Activated naive CD8-positive, alpha-beta T cell treated with anti-CD3 and anti-CD28 coated beads for 36 hours (primary cell): ENCODE data around the gene RAB26. TPM values are rescaled to one million over a fixed set of nuclear protein-coding genes. Genes with fewer than 3 reads are reported as not detected.

Experiments
- DNase-seq: peaks from one replicate; pipeline ENCODE4 v3.0.0; 2021
- H3K27ac Mint-ChIP-seq: one replicate; pipeline ENCODE4 v1.8.0; 2022; ENCODE audit warnings: mild to moderate bottlenecking, moderate library complexity, mixed read lengths
- H3K27me3 Mint-ChIP-seq: one replicate; pipeline ENCODE4 v1.8.0; 2022; ENCODE audit warnings: mild to moderate bottlenecking, mixed read lengths
- H3K36me3 Mint-ChIP-seq: one replicate; pipeline ENCODE4 v1.8.0; 2021; ENCODE audit warnings: mild to moderate bottlenecking, mixed read lengths
- H3K4me1 Mint-ChIP-seq: one replicate; pipeline ENCODE4 v1.8.0; 2021; ENCODE audit warnings: mixed read lengths
- H3K4me3 Mint-ChIP-seq: one replicate; pipeline ENCODE4 v1.8.0; 2022; ENCODE audit warnings: mild to moderate bottlenecking, moderate library complexity, mixed read lengths
- H3K9me3 Mint-ChIP-seq: one replicate; pipeline ENCODE4 v1.8.0; 2022; ENCODE audit warnings: mixed read lengths
- total RNA-seq, 2 experiments: library from RNA; stranded (reverse); gene quantifications; one replicate each; pipeline ENCODE4 v1.2.3, GENCODE V29; 2021

The RAB26 gene
- total RNA-seq, 2 experiments from 2014 or later = 0.26 to 0.35 TPM

DNA sequence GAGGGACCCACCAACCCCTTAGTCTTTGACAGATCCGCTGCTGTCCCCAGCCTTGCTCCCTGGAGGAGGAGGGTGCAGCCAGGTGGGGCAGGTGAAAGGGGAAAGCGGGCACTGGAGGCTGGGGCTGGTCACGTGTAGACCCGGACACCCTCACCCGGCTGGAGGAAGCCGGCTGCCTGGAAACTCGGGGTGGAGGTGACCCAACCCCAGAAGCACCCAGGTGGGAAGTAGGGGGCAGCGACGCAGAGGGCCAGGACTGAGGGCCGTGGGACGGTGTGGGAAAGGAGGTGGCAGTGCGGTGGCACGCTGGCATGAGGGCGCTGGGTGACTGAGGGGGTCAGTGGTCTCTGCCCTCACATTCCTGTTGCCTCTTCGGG is 9.8 kb downstream of the RAB26 start:
- peaks cover 9% of the 10 kb centered on the region for H3K27me3 Mint-ChIP-seq
- peaks cover 24% of the 10 kb centered on the region for H3K36me3 Mint-ChIP-seq
- H3K27ac Mint-ChIP-seq = no peak overlapping the region
- no peak for DNase-seq
- peak overlapping the region; percentile 29 for H3K4me3 Mint-ChIP-seq
- H3K9me3 Mint-ChIP-seq = no peaks in the 10 kb centered on the region
- peaks cover 22% of the 10 kb centered on the region for H3K4me1 Mint-ChIP-seq

GRCh38 chr16:2159175-2159838 is 10.9 kb downstream of the RAB26 start:
- H3K9me3 Mint-ChIP-seq = no peaks in the 10 kb centered on the region
- DNase-seq = no peak
- H3K27me3 Mint-ChIP-seq = peaks cover 7% of the 10 kb centered on the region
- H3K27ac Mint-ChIP-seq = no peak overlapping the region
- H3K4me3 Mint-ChIP-seq = no peak overlapping the region
- peaks cover 17% of the 10 kb centered on the region for H3K4me1 Mint-ChIP-seq
- peaks cover 14% of the 10 kb centered on the region for H3K36me3 Mint-ChIP-seq

DNA sequence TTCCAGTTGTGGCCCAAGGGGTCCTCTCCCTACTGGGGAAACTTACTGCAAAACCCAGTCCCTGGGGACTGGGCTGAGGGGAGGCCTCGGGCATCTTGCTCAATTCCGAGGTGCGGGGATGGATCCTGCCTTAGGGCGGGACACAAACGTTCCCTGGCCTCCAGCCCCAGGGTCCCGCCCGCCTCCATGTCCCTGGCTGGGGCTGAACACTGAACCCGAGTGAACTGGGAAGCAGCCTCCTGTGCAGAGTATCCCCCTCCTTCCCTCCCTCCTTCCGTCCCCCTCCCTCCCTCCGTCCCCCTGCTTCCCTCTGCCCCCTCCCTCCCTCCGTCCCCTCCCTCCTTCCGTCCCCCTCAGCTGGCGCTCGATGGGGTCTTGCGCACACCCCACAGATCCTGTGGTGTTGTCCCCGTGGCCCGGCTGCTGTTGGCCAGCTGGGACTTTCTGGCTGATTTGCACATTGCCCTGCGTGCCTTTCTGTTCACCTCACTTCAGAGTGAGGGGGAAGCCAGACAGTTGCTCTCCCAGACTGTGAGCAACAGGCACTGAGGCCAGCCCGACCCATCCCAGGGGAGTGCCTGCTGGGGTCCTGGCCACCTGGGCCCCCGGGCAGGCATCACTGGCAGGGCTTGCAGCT is 12.6 kb downstream of the RAB26 start:
- no peaks in the 10 kb centered on the region for H3K9me3 Mint-ChIP-seq

GRCh38 chr16:2161911-2162310 is 13.5 kb downstream of the RAB26 start:
- Mint-ChIP-seq H3K27ac (no peak overlapping the region), H3K9me3 (no peaks in the 10 kb centered on the region), H3K4me1 (peaks cover 14% of the 10 kb centered on the region), H3K4me3 (no peak overlapping the region), H3K27me3 (no peaks in the 10 kb centered on the region), H3K36me3 (peaks cover 9% of the 10 kb centered on the region)
- no peak for DNase-seq

More for the DNA sequence above, 12.6 kb downstream of the RAB26 start:
- DNase-seq = no peak
- no peaks in the 10 kb centered on the region for H3K27me3 Mint-ChIP-seq
- H3K4me1 Mint-ChIP-seq = peaks cover 15% of the 10 kb centered on the region
- H3K27ac Mint-ChIP-seq = no peak overlapping the region
- peaks cover 8% of the 10 kb centered on the region for H3K36me3 Mint-ChIP-seq
- no peak overlapping the region for H3K4me3 Mint-ChIP-seq

- peaks cover 8% of the 10 kb centered on the region for H3K4me1 Mint-ChIP-seq
- H3K4me3 Mint-ChIP-seq = no peak overlapping the region
- H3K9me3 Mint-ChIP-seq = no peaks in the 10 kb centered on the region
- H3K27me3 Mint-ChIP-seq = no peaks in the 10 kb centered on the region
- no peak overlapping the region for H3K27ac Mint-ChIP-seq
- DNase-seq = no peak
- peaks cover 9% of the 10 kb centered on the region for H3K36me3 Mint-ChIP-seq
Measured at GRCh38 chr16:2162676-2163118, 14.3 kb downstream of the RAB26 start.

- DNase-seq = no peak
- Mint-ChIP-seq H3K4me1 (peaks cover 3% of the 10 kb centered on the region), H3K27ac (peak overlapping the region; percentile 45), H3K9me3 (no peaks in the 10 kb centered on the region), H3K4me3 (no peak overlapping the region), H3K27me3 (no peaks in the 10 kb centered on the region), H3K36me3 (peaks cover 9% of the 10 kb centered on the region)
Measured at GRCh38 chr16:2163211-2163881, 14.9 kb downstream of the RAB26 start.

DNA sequence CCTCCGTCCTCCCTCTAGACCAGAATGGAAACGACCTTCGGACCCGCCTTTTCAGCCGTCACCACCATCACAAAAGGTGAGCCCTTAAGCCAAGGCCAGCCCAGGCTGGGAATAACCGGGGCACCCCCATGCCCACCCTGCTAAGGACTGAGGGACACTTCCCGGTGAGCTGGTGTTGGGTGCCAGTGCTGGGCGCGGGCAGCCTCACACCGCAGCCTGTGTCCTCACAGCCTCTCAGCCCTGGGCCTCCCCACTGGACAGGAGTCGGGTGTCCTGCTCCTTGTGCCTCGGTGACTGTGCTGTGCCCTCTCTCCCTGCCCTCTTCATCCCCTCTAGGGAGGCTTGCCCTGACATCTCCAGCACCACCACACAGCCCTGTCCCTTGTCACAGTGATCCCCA is 17.4 kb downstream of the RAB26 start:
- Mint-ChIP-seq H3K27me3 (no peaks in the 10 kb centered on the region), H3K36me3 (peaks cover 9% of the 10 kb centered on the region), H3K4me1 (no peaks in the 10 kb centered on the region), H3K9me3 (no peaks in the 10 kb centered on the region), H3K4me3 (no peak overlapping the region), H3K27ac (no peak overlapping the region)
- DNase-seq = no peak

DNA sequence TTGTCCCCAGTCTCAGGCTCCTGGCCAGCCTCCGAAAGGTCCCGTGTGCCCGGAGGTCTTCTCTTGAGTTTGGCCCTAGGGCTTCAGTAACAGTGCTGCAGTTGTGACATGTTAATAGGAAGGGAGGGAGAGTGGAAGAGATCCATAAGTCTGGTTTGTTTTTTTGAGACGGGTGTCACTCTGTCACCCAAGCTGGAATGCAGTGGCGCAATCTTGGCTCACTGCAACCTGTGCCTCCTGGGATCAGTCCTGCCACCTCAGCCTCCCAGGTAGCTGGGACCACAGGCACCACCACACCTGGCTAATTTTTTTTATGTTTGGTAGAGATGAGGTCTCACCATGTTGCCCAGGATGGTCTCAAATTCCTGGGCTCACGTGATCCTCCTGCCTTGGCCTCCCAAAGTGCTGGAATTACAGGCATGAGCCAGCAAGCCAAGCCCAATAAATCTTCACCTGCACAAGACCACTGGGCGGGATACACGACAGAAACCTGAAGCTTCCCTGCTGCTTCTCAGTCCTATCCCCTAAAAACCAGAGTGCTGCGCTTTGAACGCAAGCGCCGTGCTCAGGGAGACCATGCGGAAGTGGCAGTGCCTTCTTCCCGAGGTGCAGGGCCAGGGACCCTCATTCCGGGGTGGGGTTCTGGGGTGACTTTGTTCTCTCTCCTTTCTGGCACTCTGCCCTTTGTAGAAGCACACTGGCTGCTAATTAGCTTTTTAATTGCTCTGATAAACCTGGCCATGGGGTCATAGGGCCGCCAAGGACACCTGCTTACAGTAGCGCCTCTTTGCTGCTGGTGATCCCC is 18.0 kb downstream of the RAB26 start:
- Mint-ChIP-seq H3K27ac (no peak overlapping the region), H3K4me3 (no peak overlapping the region), H3K27me3 (no peaks in the 10 kb centered on the region), H3K9me3 (no peaks in the 10 kb centered on the region), H3K36me3 (peaks cover 9% of the 10 kb centered on the region), H3K4me1 (no peaks in the 10 kb centered on the region)
- no peak for DNase-seq

DNA sequence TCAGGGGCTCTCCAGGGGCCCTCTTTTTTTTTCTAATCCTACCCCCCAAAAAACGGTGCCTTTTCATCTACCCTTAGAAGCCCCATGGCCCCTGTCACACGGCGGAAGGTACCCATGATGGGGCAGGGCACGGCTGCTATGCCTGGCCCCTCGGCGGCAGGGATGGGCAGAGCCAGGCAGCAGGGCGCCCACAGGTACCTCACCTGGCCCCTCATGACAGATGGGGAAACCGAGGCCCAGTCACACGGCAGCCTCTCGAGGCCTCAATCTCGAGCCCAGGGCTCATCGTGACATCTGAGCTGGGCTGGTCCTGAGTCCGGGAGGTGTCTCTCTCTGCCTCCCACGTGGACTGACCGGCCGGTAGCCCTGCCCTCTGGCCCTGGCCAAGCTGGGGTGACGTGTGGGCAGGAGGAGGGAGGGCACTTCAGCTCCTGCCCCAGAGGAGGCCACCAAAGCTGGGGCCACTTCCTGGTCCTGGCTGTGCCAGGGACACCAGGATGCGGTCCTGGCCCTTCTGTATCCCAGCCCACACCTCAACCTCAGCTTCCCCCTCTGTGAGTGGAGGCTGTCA is 18.7 kb downstream of the RAB26 start:
- Mint-ChIP-seq H3K9me3 (no peaks in the 10 kb centered on the region), H3K4me3 (no peak overlapping the region), H3K27ac (no peak overlapping the region), H3K36me3 (peaks cover 9% of the 10 kb centered on the region), H3K4me1 (no peaks in the 10 kb centered on the region), H3K27me3 (no peaks in the 10 kb centered on the region)
- DNase-seq = no peak

GRCh38 chr16:2170080-2170479 is 21.7 kb downstream of the RAB26 start:
- Mint-ChIP-seq H3K4me3 (no peak overlapping the region), H3K36me3 (peaks cover 13% of the 10 kb centered on the region), H3K9me3 (no peaks in the 10 kb centered on the region), H3K4me1 (no peaks in the 10 kb centered on the region), H3K27me3 (no peaks in the 10 kb centered on the region), H3K27ac (no peak overlapping the region)
- DNase-seq = no peak

DNA sequence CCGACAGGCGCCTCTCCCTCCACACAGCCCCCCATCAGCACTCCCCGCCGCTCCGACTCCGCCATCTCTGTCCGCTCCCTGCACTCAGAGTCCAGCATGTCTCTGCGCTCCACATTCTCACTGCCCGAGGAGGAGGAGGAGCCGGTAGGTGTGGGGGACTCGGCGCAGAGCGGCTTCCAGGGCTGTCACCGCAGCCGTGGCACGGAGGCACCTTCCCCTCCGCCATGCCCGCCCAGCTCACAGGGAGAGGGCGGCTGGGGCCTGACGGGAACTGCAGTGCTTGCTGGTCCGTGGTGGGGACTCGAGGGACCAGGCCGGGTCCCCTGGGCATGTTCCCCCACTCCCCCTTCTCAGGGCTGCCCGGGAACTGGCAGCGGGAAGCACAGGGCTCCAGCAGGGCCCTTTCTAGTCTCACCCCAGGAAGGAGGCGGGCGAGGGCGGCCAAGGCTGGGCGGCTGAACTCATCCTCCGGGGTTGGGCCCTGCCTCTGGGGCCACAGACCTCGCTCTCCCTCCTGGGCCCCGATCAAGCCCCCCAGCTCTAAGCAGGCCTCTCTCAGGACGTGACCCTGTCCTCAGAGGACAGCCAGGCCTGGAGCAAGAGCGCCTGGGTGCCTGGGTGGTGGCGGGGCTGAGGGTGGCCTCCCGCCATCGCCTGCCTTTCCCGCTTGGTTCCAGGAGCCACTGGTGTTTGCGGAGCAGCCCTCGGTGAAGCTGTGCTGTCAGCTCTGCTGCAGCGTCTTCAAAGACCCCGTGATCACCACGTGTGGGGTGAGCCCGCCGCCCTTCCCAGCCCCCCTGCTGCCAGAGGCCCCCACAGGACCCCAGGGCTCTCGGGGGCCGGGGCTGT is 22.4 kb downstream of the RAB26 start:
- H3K36me3 Mint-ChIP-seq = peaks cover 10% of the 10 kb centered on the region
- DNase-seq = no peak
- H3K27me3 Mint-ChIP-seq = no peaks in the 10 kb centered on the region
- no peaks in the 10 kb centered on the region for H3K9me3 Mint-ChIP-seq
- no peak overlapping the region for H3K27ac Mint-ChIP-seq
- H3K4me1 Mint-ChIP-seq = no peaks in the 10 kb centered on the region
- no peak overlapping the region for H3K4me3 Mint-ChIP-seq

DNA sequence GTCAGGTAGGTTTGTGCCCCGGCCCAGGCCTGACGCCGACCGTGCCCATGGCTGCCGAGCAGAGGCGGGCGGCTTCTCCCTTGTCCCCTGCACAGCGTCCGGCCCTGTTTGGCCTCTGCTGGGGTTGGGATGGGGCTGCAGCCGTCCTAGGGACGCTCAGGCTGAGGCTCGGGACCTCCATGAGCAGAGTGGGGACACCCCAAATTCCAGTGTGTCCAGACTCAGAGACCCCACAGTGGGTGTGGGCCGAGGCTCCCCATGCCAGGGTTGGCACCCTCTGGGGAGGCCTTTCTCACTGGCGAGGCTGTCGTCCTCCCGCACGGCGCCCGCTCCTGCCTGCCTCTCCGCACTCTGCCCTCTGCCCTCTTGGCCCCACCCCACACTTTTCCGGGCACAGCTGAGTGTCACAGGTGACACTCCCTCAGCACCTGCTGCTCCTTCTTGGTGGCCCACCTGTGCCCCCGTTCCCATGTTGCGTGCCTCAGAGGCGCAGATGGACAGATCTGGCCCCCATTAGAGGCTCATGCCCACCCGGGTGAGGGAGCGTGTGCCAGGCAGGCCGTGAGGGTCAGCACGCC is 23.3 kb downstream of the RAB26 start:
- H3K4me1 Mint-ChIP-seq = no peaks in the 10 kb centered on the region
- no peaks in the 10 kb centered on the region for H3K27me3 Mint-ChIP-seq
- H3K9me3 Mint-ChIP-seq = no peaks in the 10 kb centered on the region
- no peak overlapping the region for H3K27ac Mint-ChIP-seq
- H3K36me3 Mint-ChIP-seq = peaks cover 6% of the 10 kb centered on the region
- no peak overlapping the region for H3K4me3 Mint-ChIP-seq
- no peak for DNase-seq

- peaks cover 11% of the 10 kb centered on the region for H3K36me3 Mint-ChIP-seq
- DNase-seq = no peak
- H3K9me3 Mint-ChIP-seq = no peaks in the 10 kb centered on the region
- H3K4me3 Mint-ChIP-seq = no peak overlapping the region
- H3K27me3 Mint-ChIP-seq = no peaks in the 10 kb centered on the region
- no peak overlapping the region for H3K27ac Mint-ChIP-seq
- no peaks in the 10 kb centered on the region for H3K4me1 Mint-ChIP-seq
Measured at GRCh38 chr16:2172688-2173335, 24.4 kb downstream of the RAB26 start.
